ENCODE results near the gene MGLL. TPM values are rescaled to one million over a fixed set of nuclear protein-coding genes. Genes with fewer than 3 reads are reported as not detected.

Gene MGLL
- total RNA-seq, 5 donors from 2014 or later (not counting 1 experiment from before 2014, with no cell fraction given), result 0.78 to 3.7 (median 1.8) TPM

DNA sequence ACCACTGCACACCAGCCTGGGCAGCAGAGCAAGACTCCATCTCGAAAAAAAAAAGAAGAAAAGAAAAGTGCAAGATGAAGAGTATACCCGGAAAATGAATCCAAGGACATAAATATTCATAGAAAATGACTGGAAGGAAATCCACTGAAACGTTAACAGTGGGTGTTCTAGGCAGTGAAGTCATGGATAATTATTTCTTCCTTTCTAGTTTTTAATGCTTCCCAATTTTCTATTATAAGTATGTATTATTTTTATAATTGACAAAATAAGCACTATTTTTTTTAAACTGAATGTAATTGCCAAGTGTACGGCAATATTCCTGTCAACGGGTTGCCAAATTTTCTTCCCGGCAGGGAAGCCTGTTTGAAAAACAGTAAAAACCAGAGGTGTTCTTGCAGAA, 37.4 kb upstream of the MGLL start:
- Histone ChIP-seq H3K36me3 (ENCODE audit: control insufficient read depth in 2 of 2, extremely low read depth in 1 of 2, insufficient read depth in 1 of 2, low read length in 1 of 2) (no peaks in the 10 kb centered on the region), H3K27ac (ENCODE audit: low read length) (no peak overlapping the region)

DNA sequence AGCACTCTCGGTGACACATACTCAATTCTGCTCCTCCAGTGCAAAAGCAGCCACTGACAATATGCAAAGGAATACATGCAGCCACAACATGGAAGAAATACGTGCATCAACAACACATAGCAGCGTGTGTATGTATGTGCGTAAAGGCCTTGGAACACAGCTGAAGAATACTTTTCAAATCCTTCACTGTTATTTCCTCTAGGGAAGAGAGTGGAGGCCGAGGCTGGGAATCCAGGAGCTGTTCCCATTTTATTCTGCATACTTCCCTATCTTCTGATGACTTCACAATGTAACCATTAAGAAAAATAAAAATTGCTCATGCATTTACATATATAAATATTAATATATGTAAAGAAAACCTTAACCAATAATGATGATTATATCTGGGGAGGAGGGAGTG, 36.6 kb upstream of the MGLL start:
- Mint-ChIP-seq H3K4me1 (peaks cover 0 to 3% (median 2%) of the 10 kb centered on the region in 3 donors), H3K36me3 (no peaks in the 10 kb centered on the region), H3K4me3 (no peak overlapping the region), H3K27me3 (no peaks in the 10 kb centered on the region), H3K27ac (no peak overlapping the region), H3K9me3 (no peaks in the 10 kb centered on the region)
- no peaks in the 10 kb centered on the region for H3K4me1 ChIP-seq (ENCODE audit: control insufficient read depth in 1 of 2, extremely low read depth in 1 of 2, insufficient read depth in 2 of 2, low read length in 2 of 2)
- H3K9me3 ChIP-seq, result no peaks in the 10 kb centered on the region
- H3K27me3 ChIP-seq (replicated peaks in 1 of 2; ENCODE audit: control insufficient read depth in 2 of 2, extremely low read depth in 1 of 2, insufficient read depth in 2 of 2, low read length in 1 of 2), result peaks cover 0 to 9% of the 10 kb centered on the region in 2 experiments
- H3K36me3 ChIP-seq (ENCODE audit: control insufficient read depth in 2 of 2, extremely low read depth in 1 of 2, insufficient read depth in 1 of 2, low read length in 1 of 2), result no peaks in the 10 kb centered on the region
- 60% methylated on average over 1 of the region's 5 CpGs for whole genome bisulfite sequencing (ENCODE audit: insufficient coverage)
- ChIA-PET POLR2A (interaction anchor here in 1 of 2 donors (0.5 kb wide), 1 partner anchor 70 kb away, joined by 11 read pairs; no protein-coding TSS in a partner anchor), CTCF (no interaction called here)
- no peak overlapping the region for H3K27ac ChIP-seq (ENCODE audit: low read length)
- no peak overlapping the region for H3K4me3 ChIP-seq (ENCODE audit: control insufficient read depth in 1 of 2, extremely low read depth in 1 of 2, low read length in 1 of 2)
- ATAC-seq (replicated peaks in 1 of 4), result no peak
- no peak for DNase-seq

More for the DNA sequence above, 37.4 kb upstream of the MGLL start:
- no CpG with 5 or more reads among the region's 6 CpGs for WGBS (ENCODE audit: insufficient coverage)
- ChIA-PET CTCF (no interaction called here), POLR2A (no interaction called here)
- ATAC-seq (replicated peaks in 1 of 4) (no peak), DNase-seq (no peak)
- Mint-ChIP-seq H3K9me3 (no peaks in the 10 kb centered on the region), H3K27me3 (no peaks in the 10 kb centered on the region), H3K4me1 (peaks cover 0 to 3% (median 2%) of the 10 kb centered on the region in 3 donors), H3K27ac (no peak overlapping the region), H3K36me3 (no peaks in the 10 kb centered on the region), H3K4me3 (no peak overlapping the region)
- Histone ChIP-seq H3K4me3 (ENCODE audit: control insufficient read depth in 1 of 2, extremely low read depth in 1 of 2, low read length in 1 of 2) (no peak overlapping the region), H3K4me1 (ENCODE audit: control insufficient read depth in 1 of 2, extremely low read depth in 1 of 2, insufficient read depth in 2 of 2, low read length in 2 of 2) (no peaks in the 10 kb centered on the region), H3K27me3 (replicated peaks in 1 of 2; ENCODE audit: control insufficient read depth in 2 of 2, extremely low read depth in 1 of 2, insufficient read depth in 2 of 2, low read length in 1 of 2) (peaks cover 0 to 5% of the 10 kb centered on the region in 2 experiments), H3K9me3 (no peaks in the 10 kb centered on the region)

DNA sequence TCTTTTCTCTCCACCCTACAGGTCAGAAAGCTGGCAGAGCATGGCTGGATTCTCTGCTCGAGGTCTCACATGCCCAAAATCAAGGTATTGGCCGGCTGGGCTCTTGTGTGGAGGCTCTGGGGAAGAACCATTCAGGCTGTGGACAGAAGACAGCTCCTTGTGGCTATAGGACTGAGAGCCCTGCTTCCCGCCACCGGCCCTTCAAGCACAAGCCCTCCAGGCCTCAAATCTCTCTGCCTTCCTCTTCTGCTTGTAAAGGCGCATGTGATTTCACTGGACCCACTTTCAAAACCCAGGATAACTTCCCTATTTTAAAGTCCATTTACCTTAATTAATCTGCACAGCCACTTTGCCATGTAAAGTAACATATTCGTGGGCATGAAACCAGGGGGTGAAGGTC, 36.2 kb upstream of the MGLL start:
- peaks cover 0 to 3% (median 2%) of the 10 kb centered on the region in 3 donors for H3K4me1 Mint-ChIP-seq
- DNase-seq, result no peak
- Histone ChIP-seq H3K9me3 (no peaks in the 10 kb centered on the region), H3K4me3 (ENCODE audit: control insufficient read depth in 1 of 2, extremely low read depth in 1 of 2, low read length in 1 of 2) (no peak overlapping the region), H3K36me3 (ENCODE audit: control insufficient read depth in 2 of 2, extremely low read depth in 1 of 2, insufficient read depth in 1 of 2, low read length in 1 of 2) (no peaks in the 10 kb centered on the region), H3K4me1 (ENCODE audit: control insufficient read depth in 1 of 2, extremely low read depth in 1 of 2, insufficient read depth in 2 of 2, low read length in 2 of 2) (no peaks in the 10 kb centered on the region), H3K27ac (ENCODE audit: low read length) (no peak overlapping the region), H3K27me3 (replicated peaks in 1 of 2; ENCODE audit: control insufficient read depth in 2 of 2, extremely low read depth in 1 of 2, insufficient read depth in 2 of 2, low read length in 1 of 2) (peaks cover 0 to 9% of the 10 kb centered on the region in 2 experiments)
- ChIA-PET CTCF (no interaction called here), POLR2A (no interaction called here)
- 95% methylated on average over 6 of the region's 6 CpGs for WGBS (ENCODE audit: insufficient coverage)
- H3K4me3 Mint-ChIP-seq, result no peak overlapping the region
- H3K27me3 Mint-ChIP-seq, result no peaks in the 10 kb centered on the region
- no peaks in the 10 kb centered on the region for H3K9me3 Mint-ChIP-seq
- ATAC-seq (replicated peaks in 1 of 4), result no peak
- no peaks in the 10 kb centered on the region for H3K36me3 Mint-ChIP-seq
- no peak overlapping the region for H3K27ac Mint-ChIP-seq

DNA sequence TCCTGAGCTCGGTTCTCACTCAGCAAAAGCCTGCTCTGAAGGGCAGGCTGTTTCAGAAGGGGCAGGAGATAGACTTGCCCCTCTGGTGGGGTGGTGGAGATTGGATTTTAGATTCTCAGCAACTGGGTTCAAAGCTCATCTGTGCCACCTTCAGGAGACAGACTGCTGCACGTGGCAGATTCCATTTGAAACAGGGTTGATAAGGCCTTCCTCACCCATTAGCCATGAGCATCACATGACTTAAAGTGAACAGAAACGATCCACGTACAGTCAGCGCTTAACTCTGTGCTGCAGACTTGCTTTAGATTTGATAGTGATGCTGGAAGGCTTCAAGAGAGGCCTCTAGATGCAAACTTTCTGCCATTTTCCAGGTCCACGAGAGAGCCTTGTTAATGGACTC, 35.0 kb upstream of the MGLL start:
- ATAC-seq (replicated peaks in 1 of 4) (no peak), DNase-seq (no peak)
- 83% methylated on average over 1 of the region's 6 CpGs for WGBS (ENCODE audit: insufficient coverage)
- H3K27ac Mint-ChIP-seq, result no peak overlapping the region
- CTCF ChIA-PET, result no interaction called here
- no peaks in the 10 kb centered on the region for H3K27me3 Mint-ChIP-seq
- no peaks in the 10 kb centered on the region for H3K4me1 ChIP-seq (ENCODE audit: control insufficient read depth in 1 of 2, extremely low read depth in 1 of 2, insufficient read depth in 2 of 2, low read length in 2 of 2)
- no peaks in the 10 kb centered on the region for H3K36me3 ChIP-seq (ENCODE audit: control insufficient read depth in 2 of 2, extremely low read depth in 1 of 2, insufficient read depth in 1 of 2, low read length in 1 of 2)
- no peaks in the 10 kb centered on the region for H3K9me3 Mint-ChIP-seq
- no peaks in the 10 kb centered on the region for H3K9me3 ChIP-seq
- no peak overlapping the region for H3K4me3 Mint-ChIP-seq
- H3K4me3 ChIP-seq (ENCODE audit: control insufficient read depth in 1 of 2, extremely low read depth in 1 of 2, low read length in 1 of 2), result no peak overlapping the region
- no peak overlapping the region for H3K27ac ChIP-seq (ENCODE audit: low read length)
- POLR2A ChIA-PET, result no interaction called here
- H3K27me3 ChIP-seq (replicated peaks in 1 of 2; ENCODE audit: control insufficient read depth in 2 of 2, extremely low read depth in 1 of 2, insufficient read depth in 2 of 2, low read length in 1 of 2), result peaks cover 0 to 9% of the 10 kb centered on the region in 2 experiments
- peaks cover 0 to 3% (median 2%) of the 10 kb centered on the region in 3 donors for H3K4me1 Mint-ChIP-seq
- H3K36me3 Mint-ChIP-seq, result no peaks in the 10 kb centered on the region

DNA sequence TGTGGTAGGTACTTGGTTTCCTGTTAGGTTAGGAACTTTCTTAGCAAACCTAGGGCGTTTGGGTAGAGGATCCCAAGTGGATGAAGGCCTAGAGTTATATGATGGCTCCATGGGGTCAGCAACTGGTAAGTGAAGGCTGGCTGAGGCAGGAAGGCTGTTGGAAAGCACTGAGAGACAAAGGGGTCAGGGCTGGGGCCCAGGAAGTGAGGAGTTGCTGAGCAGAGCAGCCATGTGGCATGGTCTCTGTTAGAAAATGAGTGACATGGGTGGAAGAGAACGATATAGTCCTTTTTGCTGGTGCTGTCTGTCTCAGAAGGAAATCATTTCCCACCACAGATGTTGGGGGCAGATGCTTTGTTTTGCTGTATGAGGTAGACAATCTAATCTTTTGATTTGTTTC, 34.5 kb upstream of the MGLL start:
- H3K27me3 Mint-ChIP-seq, result no peaks in the 10 kb centered on the region
- H3K4me1 ChIP-seq (ENCODE audit: control insufficient read depth in 1 of 2, extremely low read depth in 1 of 2, insufficient read depth in 2 of 2, low read length in 2 of 2), result no peaks in the 10 kb centered on the region
- H3K27ac ChIP-seq (ENCODE audit: low read length), result no peak overlapping the region
- WGBS (ENCODE audit: insufficient coverage), result 30% methylated on average over 1 of the region's 2 CpGs
- POLR2A ChIA-PET, result no interaction called here
- CTCF ChIA-PET, result no interaction called here
- H3K36me3 ChIP-seq (ENCODE audit: control insufficient read depth in 2 of 2, extremely low read depth in 1 of 2, insufficient read depth in 1 of 2, low read length in 1 of 2), result no peaks in the 10 kb centered on the region
- no peaks in the 10 kb centered on the region for H3K9me3 Mint-ChIP-seq
- H3K4me1 Mint-ChIP-seq, result peaks cover 0 to 3% (median 2%) of the 10 kb centered on the region in 3 donors
- H3K36me3 Mint-ChIP-seq, result no peaks in the 10 kb centered on the region
- H3K9me3 ChIP-seq, result no peaks in the 10 kb centered on the region
- no peak overlapping the region for H3K4me3 Mint-ChIP-seq
- H3K4me3 ChIP-seq (ENCODE audit: control insufficient read depth in 1 of 2, extremely low read depth in 1 of 2, low read length in 1 of 2), result no peak overlapping the region
- no peak for DNase-seq
- peaks cover 0 to 9% of the 10 kb centered on the region in 2 experiments for H3K27me3 ChIP-seq (replicated peaks in 1 of 2; ENCODE audit: control insufficient read depth in 2 of 2, extremely low read depth in 1 of 2, insufficient read depth in 2 of 2, low read length in 1 of 2)
- peak overlapping the region in 1 of 2 donors; percentile 14 for H3K27ac Mint-ChIP-seq
- no peak for ATAC-seq (replicated peaks in 1 of 4)

DNA sequence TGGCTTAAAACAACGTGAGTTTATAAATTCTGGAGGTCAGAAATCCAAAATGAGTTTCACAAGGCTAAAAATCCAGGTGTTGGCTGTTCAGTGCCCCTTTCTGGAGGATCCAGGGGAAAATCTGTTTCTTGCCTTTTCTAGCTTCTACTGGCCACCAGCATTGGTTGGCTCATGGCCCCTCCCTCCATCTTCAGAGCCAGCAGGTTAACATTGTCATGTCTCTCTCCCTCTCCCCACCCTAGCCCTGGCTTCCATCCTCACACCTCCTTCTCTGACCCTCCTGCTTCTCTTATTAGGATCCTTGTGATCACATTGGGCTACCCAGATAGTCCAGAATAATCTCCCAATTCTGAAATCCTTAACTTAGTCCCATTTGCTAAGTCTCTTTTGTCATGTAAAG, 32.9 kb upstream of the MGLL start:
- peaks cover 0 to 6% of the 10 kb centered on the region in 2 experiments for H3K27me3 ChIP-seq (replicated peaks in 1 of 2; ENCODE audit: control insufficient read depth in 2 of 2, extremely low read depth in 1 of 2, insufficient read depth in 2 of 2, low read length in 1 of 2)
- DNase-seq (no peak), ATAC-seq (replicated peaks in 1 of 4) (no peak)
- Mint-ChIP-seq H3K4me3 (no peak overlapping the region), H3K9me3 (no peaks in the 10 kb centered on the region), H3K4me1 (peaks cover 0 to 3% (median 2%) of the 10 kb centered on the region in 3 donors), H3K27ac (no peak overlapping the region), H3K36me3 (no peaks in the 10 kb centered on the region), H3K27me3 (no peaks in the 10 kb centered on the region)
- CTCF ChIA-PET, result interaction anchor here in 1 of 2 donors (0.6 kb wide), 1 partner anchor 25 kb away, joined by 3 read pairs; no protein-coding TSS in a partner anchor
- 43% methylated on average over 1 of the region's 1 CpG for WGBS (ENCODE audit: insufficient coverage)
- H3K36me3 ChIP-seq (ENCODE audit: control insufficient read depth in 2 of 2, extremely low read depth in 1 of 2, insufficient read depth in 1 of 2, low read length in 1 of 2), result no peaks in the 10 kb centered on the region
- no peak overlapping the region for H3K27ac ChIP-seq (ENCODE audit: low read length)
- POLR2A ChIA-PET, result no interaction called here
- H3K4me1 ChIP-seq (ENCODE audit: control insufficient read depth in 1 of 2, extremely low read depth in 1 of 2, insufficient read depth in 2 of 2, low read length in 2 of 2), result no peaks in the 10 kb centered on the region
- H3K4me3 ChIP-seq (ENCODE audit: control insufficient read depth in 1 of 2, extremely low read depth in 1 of 2, low read length in 1 of 2), result no peak overlapping the region
- H3K9me3 ChIP-seq, result no peaks in the 10 kb centered on the region

DNA sequence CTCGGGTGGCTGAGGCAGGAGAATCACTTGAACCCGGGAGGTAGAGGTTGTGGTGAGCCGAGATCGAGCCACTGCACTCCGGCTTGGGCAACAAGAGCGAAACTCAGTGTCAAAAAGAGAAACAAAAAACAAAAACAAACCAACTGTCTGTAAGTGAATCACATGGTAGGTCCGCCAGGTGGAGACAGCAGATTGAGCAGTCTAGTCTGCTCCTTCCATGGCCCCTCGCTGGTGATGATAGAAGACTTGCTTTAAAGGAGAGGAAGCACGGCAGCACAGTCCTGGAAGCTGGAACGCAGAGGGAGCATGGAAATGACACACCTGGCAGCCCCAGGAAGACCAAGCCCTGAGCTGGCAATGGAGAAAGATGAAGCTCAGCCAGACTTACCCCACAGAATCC, 31.4 kb upstream of the MGLL start:
- Mint-ChIP-seq H3K4me1 (peaks cover under 1 to 3% (median 2%) of the 10 kb centered on the region in 3 donors), H3K27me3 (peaks cover under 1 to 2% of the 10 kb centered on the region in 2 donors), H3K27ac (no peak overlapping the region), H3K9me3 (no peaks in the 10 kb centered on the region), H3K36me3 (no peaks in the 10 kb centered on the region), H3K4me3 (no peak overlapping the region)
- no peak for ATAC-seq (replicated peaks in 1 of 4)
- H3K4me1 ChIP-seq (ENCODE audit: control insufficient read depth in 1 of 2, extremely low read depth in 1 of 2, insufficient read depth in 2 of 2, low read length in 2 of 2), result no peaks in the 10 kb centered on the region
- H3K4me3 ChIP-seq (ENCODE audit: control insufficient read depth in 1 of 2, extremely low read depth in 1 of 2, low read length in 1 of 2), result no peak overlapping the region
- no peaks in the 10 kb centered on the region for H3K9me3 ChIP-seq
- ChIA-PET CTCF (no interaction called here), POLR2A (no interaction called here)
- DNase-seq, result no peak
- no peaks in the 10 kb centered on the region for H3K36me3 ChIP-seq (ENCODE audit: control insufficient read depth in 2 of 2, extremely low read depth in 1 of 2, insufficient read depth in 1 of 2, low read length in 1 of 2)
- peaks cover 0 to 3% of the 10 kb centered on the region in 2 experiments for H3K27me3 ChIP-seq (replicated peaks in 1 of 2; ENCODE audit: control insufficient read depth in 2 of 2, extremely low read depth in 1 of 2, insufficient read depth in 2 of 2, low read length in 1 of 2)
- H3K27ac ChIP-seq (ENCODE audit: low read length), result no peak overlapping the region
- WGBS (ENCODE audit: insufficient coverage), result 78% methylated on average over 6 of the region's 10 CpGs
